HFFc6 (cell line): ENCODE measurements around the gene ADGRG3. TPM values are rescaled to one million over a fixed set of nuclear protein-coding genes. Genes with fewer than 3 reads are reported as not detected.

ENCODE experiments used
- DNase-seq: peaks from one replicate; pipeline ENCODE4 v3.0.0-alpha.2; 2018
- H3K27ac Mint-ChIP-seq: 2 replicates; pipeline ENCODE4 v1.8.0; 2020; ENCODE audit warnings: mild to moderate bottlenecking, mixed read lengths
- H3K27me3 Mint-ChIP-seq: 2 replicates; pipeline ENCODE4 v1.8.0; 2021; ENCODE audit warnings: mild to moderate bottlenecking, moderate library complexity, mixed read lengths; ENCODE audit not compliant: insufficient read depth
- H3K36me3 Mint-ChIP-seq: 2 replicates; pipeline ENCODE4 v1.8.0; 2021; ENCODE audit warnings: low read depth, mixed read lengths
- H3K4me1 Mint-ChIP-seq: 2 replicates; pipeline ENCODE4 v1.8.0; 2020; ENCODE audit warnings: low read depth, mixed read lengths
- H3K4me3 Mint-ChIP-seq: 2 replicates; pipeline ENCODE4 v1.8.0; 2020; ENCODE audit warnings: mild to moderate bottlenecking, moderate library complexity, mixed read lengths
- H3K9me3 Mint-ChIP-seq: 2 replicates; pipeline ENCODE4 v1.8.0; 2020; ENCODE audit warnings: mild to moderate bottlenecking, mixed read lengths
- total RNA-seq, 6 experiments: library from RNA; stranded (reverse); fragmentation: NEBNext Ultra II Directional; extraction: Animal tissue kit (Norgen Biotek cat#: 25700); gene quantifications; 2 replicates in 1 of 6; 3 replicates in 5 of 6; pipeline ENCODE4 v1.2.3, GENCODE V29; 2021
- TF ChIP-seq, protein P1 (sequence below): fragments of 200-600 bp; sonication (generic); IDR thresholded peaks from 2 replicates; pipeline ENCODE4 v1.5.0; 2021; ENCODE audit warnings: antibody characterized with exemption, mild to moderate bottlenecking

ADGRG3 gene
- total RNA-seq, 6 experiments from 2014 or later: not detected

DNA sequence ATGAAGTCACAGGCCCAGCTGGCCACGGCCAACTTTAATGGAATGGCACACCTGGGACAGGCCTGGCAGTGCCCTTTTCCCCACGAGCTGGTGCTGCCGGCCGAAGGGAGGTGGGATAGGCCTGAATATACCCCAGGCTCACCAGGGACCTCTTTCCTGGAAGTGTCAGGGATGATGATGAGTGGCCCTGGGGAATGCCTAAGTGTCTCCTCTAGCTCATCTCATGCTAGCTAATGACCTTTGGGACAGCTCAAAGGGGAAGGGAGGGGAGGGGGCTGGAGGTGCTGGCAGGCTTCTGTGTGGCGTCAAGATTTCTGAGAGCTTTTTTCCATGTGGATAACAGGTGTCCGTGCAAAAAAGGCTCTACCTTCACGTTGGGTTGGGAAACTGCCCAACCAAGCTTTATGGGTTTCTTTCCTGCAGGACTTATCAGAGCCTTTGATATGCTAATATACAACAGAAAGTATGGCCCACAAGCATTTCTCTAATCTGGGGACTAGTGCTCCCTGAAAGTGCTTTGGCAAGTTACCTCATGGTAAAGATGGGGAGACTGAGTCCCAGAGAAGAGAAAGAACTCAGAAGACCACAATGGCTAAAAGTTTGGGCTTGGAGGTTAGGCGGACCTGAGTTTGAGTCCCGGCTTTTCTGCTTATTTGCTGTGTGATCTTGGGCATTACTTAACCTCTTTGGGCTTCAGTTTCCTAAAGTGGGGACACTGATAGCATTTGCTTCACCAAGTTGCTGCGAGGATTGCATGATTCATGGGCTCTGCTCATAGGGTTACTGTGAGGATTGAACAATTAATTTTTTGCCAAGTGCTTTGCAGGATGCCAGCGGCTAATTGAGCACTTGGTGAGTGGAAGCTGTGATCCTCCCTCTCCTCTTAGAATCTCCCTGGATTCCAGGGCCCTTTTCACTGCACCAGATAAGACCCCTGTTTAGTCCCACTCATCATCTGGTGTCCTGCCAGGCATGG, 25.7 kb upstream of the ADGRG3 start:
- Mint-ChIP-seq H3K27me3 (peaks cover 14% of the 10 kb centered on the region), H3K4me3 (no peak overlapping the region), H3K27ac (no peak overlapping the region), H3K36me3 (no peaks in the 10 kb centered on the region), H3K9me3 (no peaks in the 10 kb centered on the region), H3K4me1 (peaks cover 29% of the 10 kb centered on the region)
- TF ChIP-seq, protein P1, sequence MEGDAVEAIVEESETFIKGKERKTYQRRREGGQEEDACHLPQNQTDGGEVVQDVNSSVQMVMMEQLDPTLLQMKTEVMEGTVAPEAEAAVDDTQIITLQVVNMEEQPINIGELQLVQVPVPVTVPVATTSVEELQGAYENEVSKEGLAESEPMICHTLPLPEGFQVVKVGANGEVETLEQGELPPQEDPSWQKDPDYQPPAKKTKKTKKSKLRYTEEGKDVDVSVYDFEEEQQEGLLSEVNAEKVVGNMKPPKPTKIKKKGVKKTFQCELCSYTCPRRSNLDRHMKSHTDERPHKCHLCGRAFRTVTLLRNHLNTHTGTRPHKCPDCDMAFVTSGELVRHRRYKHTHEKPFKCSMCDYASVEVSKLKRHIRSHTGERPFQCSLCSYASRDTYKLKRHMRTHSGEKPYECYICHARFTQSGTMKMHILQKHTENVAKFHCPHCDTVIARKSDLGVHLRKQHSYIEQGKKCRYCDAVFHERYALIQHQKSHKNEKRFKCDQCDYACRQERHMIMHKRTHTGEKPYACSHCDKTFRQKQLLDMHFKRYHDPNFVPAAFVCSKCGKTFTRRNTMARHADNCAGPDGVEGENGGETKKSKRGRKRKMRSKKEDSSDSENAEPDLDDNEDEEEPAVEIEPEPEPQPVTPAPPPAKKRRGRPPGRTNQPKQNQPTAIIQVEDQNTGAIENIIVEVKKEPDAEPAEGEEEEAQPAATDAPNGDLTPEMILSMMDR: no peak
- DNase-seq: no peak

DNA sequence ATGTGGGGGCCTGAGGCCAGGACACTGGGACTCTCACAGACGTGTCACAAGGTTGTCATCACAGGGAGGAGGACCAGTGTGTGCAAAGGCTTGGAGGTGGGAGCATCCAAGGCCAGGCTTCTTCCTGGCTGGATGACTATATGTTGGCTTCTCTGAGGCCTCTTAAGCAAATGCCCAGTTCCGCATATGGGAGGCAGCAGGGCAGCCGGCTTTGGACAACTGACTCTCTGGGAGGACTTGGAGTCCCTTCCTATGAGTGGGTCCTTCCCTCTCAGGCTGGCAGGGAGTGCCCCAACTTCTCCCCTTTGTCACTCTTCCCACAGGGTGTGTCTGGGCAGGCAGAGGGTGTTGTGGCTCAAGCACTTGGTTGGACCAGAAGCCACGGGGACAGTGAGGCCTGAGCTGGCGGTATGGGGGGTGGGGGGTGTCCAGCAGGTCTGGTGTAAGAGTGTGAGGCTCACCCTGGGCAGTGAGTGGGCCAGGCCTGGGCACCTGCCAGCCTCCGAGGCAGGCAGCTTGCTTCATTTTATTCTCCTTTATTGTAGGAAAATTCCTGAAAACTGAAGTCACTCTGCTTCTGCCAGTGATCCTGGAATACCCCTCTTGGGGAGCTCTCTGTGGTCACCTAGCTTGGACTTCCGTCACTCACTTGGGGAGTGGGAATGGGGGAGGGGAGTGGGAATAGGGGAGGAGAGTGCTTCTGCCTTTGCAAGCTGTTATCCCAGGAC, 24.8 kb upstream of the ADGRG3 start:
- no peaks in the 10 kb centered on the region for H3K9me3 Mint-ChIP-seq
- H3K36me3 Mint-ChIP-seq: no peaks in the 10 kb centered on the region
- peaks cover 31% of the 10 kb centered on the region for H3K4me1 Mint-ChIP-seq
- H3K27ac Mint-ChIP-seq: no peak overlapping the region; the same call in 1 of the 2 replicates
- H3K4me3 Mint-ChIP-seq: no peak overlapping the region
- peak; percentile 51 for DNase-seq
- H3K27me3 Mint-ChIP-seq: peaks cover 7% of the 10 kb centered on the region
- TF ChIP-seq, protein P1: no peak

DNA sequence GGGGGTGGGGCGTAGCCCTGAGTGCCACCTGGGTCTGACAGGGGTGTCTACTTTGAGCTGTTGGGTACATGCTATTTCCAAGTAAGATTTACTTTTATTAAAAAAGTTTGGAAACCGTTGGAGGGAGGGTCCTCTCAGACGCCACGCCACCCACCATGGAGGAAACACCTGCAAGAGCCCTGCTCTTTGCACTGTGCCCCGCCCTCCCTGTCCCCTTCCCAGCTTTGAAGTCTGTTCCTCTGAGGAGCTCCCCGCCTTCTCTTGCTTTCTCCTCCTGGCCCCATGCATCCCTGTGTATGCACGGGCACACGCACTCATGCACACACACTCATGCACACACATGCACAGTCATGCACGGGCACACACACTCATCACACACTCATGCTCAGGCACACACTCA, 24.2 kb upstream of the ADGRG3 start:
- H3K4me3 Mint-ChIP-seq: no peak overlapping the region
- peaks cover 31% of the 10 kb centered on the region for H3K4me1 Mint-ChIP-seq
- H3K27me3 Mint-ChIP-seq: peaks cover 4% of the 10 kb centered on the region; the same call in 1 of the 2 replicates
- no peaks in the 10 kb centered on the region for H3K36me3 Mint-ChIP-seq
- DNase-seq: no peak
- no peak overlapping the region for H3K27ac Mint-ChIP-seq
- TF ChIP-seq, protein P1: no peak
- no peaks in the 10 kb centered on the region for H3K9me3 Mint-ChIP-seq

DNA sequence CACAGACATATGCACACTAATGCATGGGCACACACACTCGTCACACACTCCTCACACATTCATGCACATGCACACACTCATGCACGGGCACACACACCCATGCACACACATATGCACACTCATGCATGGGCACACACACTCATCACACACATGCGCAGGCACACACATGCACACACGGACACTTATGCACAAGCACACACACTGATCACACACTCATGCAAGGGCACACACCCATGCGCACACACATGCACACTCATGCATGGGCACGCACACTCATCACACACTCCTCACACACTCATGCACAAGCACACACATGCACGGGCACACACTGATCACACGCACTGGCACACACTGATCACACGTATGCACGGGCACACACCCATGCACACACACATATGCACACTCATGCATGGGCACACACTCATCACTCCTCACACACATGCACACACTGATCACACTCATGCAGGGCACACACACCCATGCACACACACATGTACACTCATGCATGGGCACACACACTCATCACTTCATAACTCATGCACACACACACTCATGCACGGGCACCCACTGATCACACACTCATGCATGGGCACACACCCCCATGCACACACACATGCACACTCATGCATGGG, 23.6 kb upstream of the ADGRG3 start:
- Mint-ChIP-seq H3K27me3 (peaks cover 6% of the 10 kb centered on the region; the same call in 1 of the 2 replicates), H3K4me1 (peaks cover 31% of the 10 kb centered on the region), H3K9me3 (no peaks in the 10 kb centered on the region), H3K27ac (no peak overlapping the region), H3K36me3 (no peaks in the 10 kb centered on the region), H3K4me3 (no peak overlapping the region)
- TF ChIP-seq, protein P1: no peak
- no peak for DNase-seq

DNA sequence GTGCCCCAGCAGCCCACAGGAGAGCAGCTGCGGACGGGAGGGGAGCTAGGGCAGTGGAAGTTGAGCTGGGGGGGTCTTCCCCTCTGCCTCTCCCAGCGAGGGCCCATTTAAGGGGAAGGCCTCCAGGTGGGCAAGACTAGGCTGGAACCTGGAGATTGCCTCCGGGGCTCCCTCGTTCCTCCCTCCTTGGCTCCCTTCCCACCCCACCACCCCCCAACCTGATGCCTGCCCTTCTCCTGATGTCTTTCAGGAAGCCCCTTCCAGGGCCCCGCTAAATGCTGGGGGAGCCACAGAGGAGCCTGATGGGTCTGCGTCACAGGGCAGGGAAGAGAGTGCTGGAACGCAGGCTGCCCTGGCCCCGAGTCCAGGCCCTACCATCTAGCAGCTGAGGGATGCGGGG, 22.9 kb upstream of the ADGRG3 start:
- no peaks in the 10 kb centered on the region for H3K36me3 Mint-ChIP-seq
- no peaks in the 10 kb centered on the region for H3K9me3 Mint-ChIP-seq
- peaks cover 8% of the 10 kb centered on the region for H3K27me3 Mint-ChIP-seq
- TF ChIP-seq, protein P1: no peak
- no peak overlapping the region for H3K4me3 Mint-ChIP-seq
- H3K4me1 Mint-ChIP-seq: peaks cover 31% of the 10 kb centered on the region
- H3K27ac Mint-ChIP-seq: no peak overlapping the region
- DNase-seq: no peak
